H1 (cell line): ENCODE measurements around the gene RAB22A. TPM values are rescaled to one million over a fixed set of nuclear protein-coding genes. Genes with fewer than 3 reads are reported as not detected.

Experiments
- CTCF ChIA-PET: fragments of 300-600 bp; sonication (Branson Sonifier 250); formaldehyde crosslinking; loops from one replicate; lab custom pipeline; 2021; ENCODE audit not compliant: partially characterized antibody; lab: Charles Lee
- POLR2A ChIA-PET: fragments of 300-600 bp; sonication (Branson Sonifier 250); formaldehyde crosslinking; loops from one replicate; lab custom pipeline; 2021; ENCODE audit warnings: inconsistent platforms; ENCODE audit not compliant: partially characterized antibody; lab: Charles Lee
- DNase-seq, 2 experiments: peaks; one replicate each; pipeline versions ENCODE4 v3.0.0 to v3.0.0-alpha.2; 2010 to 2022; ENCODE audit warnings: low spot score in 2 of 2, low read depth in 1 of 2, mixed read lengths in 1 of 2
- FAIRE-seq: peaks from 2 replicates; lab custom pipeline; 2011; peaks lifted over from hg19 to GRCh38; lab: Jason Lieb, UNC
- H2AFZ ChIP-seq: 2 replicates; pipeline ENCODE4 v1.8.1; 2012; ENCODE audit warnings: low read length, inconsistent platforms
- H2AK5ac ChIP-seq: 2 replicates; pipeline ENCODE4 v1.6.1; 2013; ENCODE audit warnings: low read depth, low read length
- H2BK120ac ChIP-seq: replicated peaks from 2 replicates; pipeline ENCODE3; 2013; ENCODE audit warnings: low read depth, low read length, inconsistent platforms
- H2BK12ac ChIP-seq: 2 replicates; pipeline ENCODE4 v1.6.1; 2013; ENCODE audit warnings: low read depth, low read length
- H2BK15ac ChIP-seq: 2 replicates; pipeline ENCODE4 v1.6.1; 2013; ENCODE audit warnings: low read length
- H2BK20ac ChIP-seq: 2 replicates; pipeline ENCODE4 v1.6.1; 2013; ENCODE audit warnings: low read length
- H2BK5ac ChIP-seq: 2 replicates; pipeline ENCODE4 v1.6.1; 2013; ENCODE audit warnings: low read depth, low read length
- H3K14ac ChIP-seq: 2 replicates; pipeline ENCODE4 v1.6.1; 2013; ENCODE audit warnings: inconsistent platforms; ENCODE audit not compliant: insufficient read length
- H3K18ac ChIP-seq: 2 replicates; pipeline ENCODE4 v1.6.1; 2013; ENCODE audit warnings: low read length; ENCODE audit errors: extremely low read depth
- H3K23ac ChIP-seq: 2 replicates; pipeline ENCODE4 v1.6.1; 2013; ENCODE audit warnings: inconsistent platforms; ENCODE audit not compliant: insufficient read length
- H3K23me2 ChIP-seq: 2 replicates; pipeline ENCODE4 v1.6.1; 2013; ENCODE audit warnings: low read depth, low read length
- H3K27ac ChIP-seq: 2 replicates; pipeline ENCODE4 v1.6.1; 2011; ENCODE audit warnings: low read depth, low read length, inconsistent platforms
- H3K27me3 ChIP-seq, 4 experiments: replicated peaks in 1 of 4; 1 replicate in 1 of 4; 2 replicates in 3 of 4; pipeline versions ENCODE4 v1.6.1 to v1.8.1; 2011 to 2013; ENCODE audit warnings: low read length in 3 of 4, mild to moderate bottlenecking in 3 of 4, inconsistent platforms in 2 of 4, mixed read lengths in 2 of 4, moderate library complexity in 1 of 4; ENCODE audit not compliant: control insufficient read depth in 3 of 4, insufficient read depth in 3 of 4; ENCODE audit errors: extremely low read depth in 1 of 4
- H3K36me3 ChIP-seq, 4 experiments: 2 replicates each; pipeline versions ENCODE4 v1.6.1 to v1.8.1; 2011 to 2013; ENCODE audit warnings: mild to moderate bottlenecking in 4 of 4, low read length in 3 of 4, moderate library complexity in 2 of 4, control low read depth in 1 of 4, inconsistent platforms in 1 of 4; ENCODE audit not compliant: insufficient read depth in 4 of 4, control insufficient read depth in 2 of 4
- H3K4ac ChIP-seq: replicated peaks from 2 replicates; pipeline ENCODE3; 2013; ENCODE audit warnings: low read length, low read depth, mixed read lengths, inconsistent platforms; ENCODE audit not compliant: insufficient read length
- H3K4me1 ChIP-seq, 4 experiments: replicated peaks in 1 of 4; 1 replicate in 1 of 4; 2 replicates in 3 of 4; pipeline versions ENCODE4 v1.6.1 to v1.8.1; 2011 to 2013; ENCODE audit warnings: low read length in 3 of 4, inconsistent platforms in 2 of 4, mixed read lengths in 1 of 4; ENCODE audit not compliant: insufficient read depth in 4 of 4, control insufficient read depth in 3 of 4
- H3K4me2 ChIP-seq, 2 experiments: 2 replicates each; pipeline versions ENCODE4 v1.6.1 to v1.8.1; 2011 to 2013; ENCODE audit warnings: low read depth in 2 of 2, low read length in 2 of 2, control low read depth in 1 of 2, inconsistent platforms in 1 of 2, mild to moderate bottlenecking in 1 of 2; ENCODE audit not compliant: insufficient read depth in 1 of 2
- H3K4me3 ChIP-seq, 4 experiments: fragments of 200-600, 300-600 bp in 1 of 4; sonication (generic), shearing (Covaris generic), sonication (Bioruptor Twin) in 1 of 4; 2 replicates each; pipeline versions ENCODE4 v1.5.1 to v1.8.1; 2011 to 2016; ENCODE audit warnings: low read length in 4 of 4, low read depth in 3 of 4, control low read depth in 2 of 4, inconsistent platforms in 2 of 4, mild to moderate bottlenecking in 2 of 4, mixed read lengths in 1 of 4, moderate library complexity in 1 of 4; ENCODE audit not compliant: insufficient read depth in 2 of 4; ENCODE audit errors: extremely low read depth in 1 of 4
- H3K56ac ChIP-seq: replicated peaks from 2 replicates; pipeline ENCODE3; 2013; ENCODE audit warnings: low read depth, mild to moderate bottlenecking, mixed read lengths, low read length, inconsistent platforms; ENCODE audit not compliant: insufficient read length
- H3K79me1 ChIP-seq: 2 replicates; pipeline ENCODE4 v1.6.1; 2013; ENCODE audit warnings: low read depth, low read length, control low read depth
- H3K79me2 ChIP-seq, 2 experiments: 2 replicates each; pipeline versions ENCODE4 v1.6.1 to v1.8.1; 2012 to 2013; ENCODE audit warnings: low read length in 2 of 2, mild to moderate bottlenecking in 2 of 2, inconsistent platforms in 1 of 2; ENCODE audit not compliant: insufficient read depth in 2 of 2, control insufficient read depth in 1 of 2
- H3K9ac ChIP-seq, 4 experiments: replicated peaks in 1 of 4; 1 replicate in 1 of 4; 2 replicates in 3 of 4; pipeline versions ENCODE4 v1.6.1 to v1.8.1; 2011 to 2013; ENCODE audit warnings: low read depth in 3 of 4, low read length in 3 of 4, control low read depth in 2 of 4, mild to moderate bottlenecking in 2 of 4, moderate library complexity in 2 of 4, inconsistent platforms in 1 of 4; ENCODE audit errors: extremely low read depth in 1 of 4
- H3K9me3 ChIP-seq, 2 experiments: 2 replicates each; pipeline versions ENCODE4 v1.6.1 to v1.8.1; 2012 to 2013; ENCODE audit warnings: mild to moderate bottlenecking in 2 of 2, moderate library complexity in 2 of 2, control low read depth in 1 of 2, inconsistent platforms in 1 of 2, low read depth in 1 of 2, low read length in 1 of 2, mixed read lengths in 1 of 2; ENCODE audit not compliant: insufficient read depth in 2 of 2
- H4K20me1 ChIP-seq, 2 experiments: replicated peaks in 1 of 2; 2 replicates each; pipeline versions ENCODE3 to v1.8.1; 2011 to 2013; ENCODE audit warnings: inconsistent platforms in 2 of 2, low read length in 2 of 2, mild to moderate bottlenecking in 1 of 2; ENCODE audit not compliant: insufficient read depth in 2 of 2, control insufficient read depth in 1 of 2
- H4K5ac ChIP-seq: 2 replicates; pipeline ENCODE4 v1.6.1; 2013; ENCODE audit warnings: low read length, low read depth, mixed read lengths, inconsistent platforms; ENCODE audit not compliant: insufficient read length
- H4K8ac ChIP-seq: 2 replicates; pipeline ENCODE4 v1.8.0; 2013; ENCODE audit warnings: mild to moderate bottlenecking, moderate library complexity, low read length, inconsistent platforms; ENCODE audit not compliant: insufficient read depth; ENCODE audit errors: extremely low read depth
- H4K91ac ChIP-seq: replicated peaks from 2 replicates; pipeline ENCODE3; 2013; ENCODE audit warnings: low read length, mixed read lengths, inconsistent platforms; ENCODE audit not compliant: insufficient read length
- BRCA1 ChIP-seq: IDR thresholded peaks from 2 replicates; pipeline ENCODE4 v1.6.1; 2012; ENCODE audit warnings: low read depth, low read length, improper control_type of control experiment
- CEBPB ChIP-seq: IDR thresholded peaks from 2 replicates; pipeline ENCODE4 v1.6.1; 2012; ENCODE audit warnings: low read depth, low read length
- EGR1 ChIP-seq: IDR thresholded peaks from 2 replicates; pipeline ENCODE4 v1.6.1; 2011; ENCODE audit warnings: low read depth, low read length, borderline replicate concordance
- FOSL1 ChIP-seq: IDR thresholded peaks from 2 replicates; pipeline ENCODE4 v1.6.1; 2011; ENCODE audit warnings: mild to moderate bottlenecking, low read depth, low read length, moderate library complexity; ENCODE audit not compliant: insufficient read depth
- NRF1 ChIP-seq: IDR thresholded peaks from 2 replicates; pipeline ENCODE4 v1.6.1; 2011; ENCODE audit warnings: mild to moderate bottlenecking, low read depth, low read length, improper control_type of control experiment
- POLR2AphosphoS5 ChIP-seq: IDR thresholded peaks from 2 replicates; pipeline ENCODE4 v1.6.1; 2011; ENCODE audit warnings: low read depth, low read length
- WGBS, 2 experiments: shearing (Covaris generic) in 1 of 2; methylation state at CpG; one replicate each; pipeline versions ENCODE4 v1.1.6 to v1.1.7; 2013 to 2015; ENCODE audit warnings: low lambda C conversion rate in 2 of 2, mixed read lengths in 2 of 2, inconsistent platforms in 1 of 2, low coverage in 1 of 2, missing lambda C conversion rate in 1 of 2; ENCODE audit not compliant: insufficient replicate concordance in 2 of 2, insufficient coverage in 1 of 2, insufficient read length in 1 of 2; ENCODE audit errors: extremely low coverage in 1 of 2, missing lambda C conversion rate in 1 of 2; 5-methylcytosine and 5-hydroxymethylcytosine counted together
- polyA plus RNA-seq, 7 experiments: library from polyadenylated mRNA; depleted of rRNA in 3 of 7; stranded (reverse) in 5 of 7; unstranded in 2 of 7; fragments of >200 nt in 5 of 7; fragments of 200-250 nt in 2 of 7; gene quantifications; 1 replicate in 5 of 7; 2 replicates in 1 of 7; 4 replicates in 1 of 7; pipeline versions ENCODE4 v1.2.1 to v1.2.3, GENCODE V29; 2011 to 2013; ENCODE audit warnings: missing spikeins in 2 of 7, mixed read lengths in 2 of 7
- total RNA-seq: library from RNA; stranded (reverse); fragmentation: NEBNext Ultra II Directional; extraction: Animal tissue kit (Norgen Biotek cat#: 25700); gene quantifications from 2 replicates; pipeline ENCODE4 v1.2.1, GENCODE V29; 2021
- TF ChIP-seq, protein P1 (sequence below): IDR thresholded peaks from 2 replicates; pipeline ENCODE4 v1.6.1; 2011; ENCODE audit warnings: low read depth, mild to moderate bottlenecking, low read length; ENCODE audit not compliant: insufficient read depth

The RAB22A gene
- total and polyA plus RNA-seq, 2 of the 8 experiments (the other 6 are each of a cell fraction or from before 2014, with no cell fraction given): 3.1 to 6.6 TPM

DNA sequence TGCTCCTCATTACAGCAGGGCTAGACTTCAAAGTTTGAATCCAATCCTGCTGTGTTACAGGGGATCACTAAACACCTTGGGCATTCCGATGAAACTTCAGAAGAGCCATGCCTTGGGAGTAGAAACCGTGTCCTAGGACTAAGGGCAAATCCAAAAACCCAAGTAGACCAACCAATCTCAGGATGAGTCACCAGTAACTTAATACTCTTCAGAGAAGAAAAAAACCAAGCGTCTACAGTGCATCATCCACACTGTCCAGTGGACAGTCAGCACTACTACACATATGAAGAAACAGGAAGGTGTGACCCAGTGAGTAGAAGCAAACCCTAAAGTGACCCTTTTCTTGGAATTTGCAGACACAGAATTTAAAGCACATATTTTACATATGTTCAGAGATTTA is 40.1 kb downstream of the RAB22A start:
- no peaks in the 10 kb centered on the region for H3K23me2 ChIP-seq
- no peak overlapping the region for H3K56ac ChIP-seq
- no peak overlapping the region for H2BK12ac ChIP-seq
- H3K4me3 ChIP-seq: no peak overlapping the region
- H2BK5ac ChIP-seq: no peak overlapping the region
- H3K4me2 ChIP-seq: no peak overlapping the region
- H4K5ac ChIP-seq: no peak overlapping the region
- H3K79me1 ChIP-seq: no peaks in the 10 kb centered on the region
- FAIRE-seq (no peak), DNase-seq (no peak)
- POLR2A ChIA-PET: no interaction called here
- no peak overlapping the region for H3K4ac ChIP-seq
- no peak overlapping the region for H2AFZ ChIP-seq
- no peak overlapping the region for H4K8ac ChIP-seq
- peaks cover 5 to 17% (median 11%) of the 10 kb centered on the region in 4 experiments; a peak in 4 of 8 replicates for H3K36me3 ChIP-seq
- no peak overlapping the region for H2BK20ac ChIP-seq
- WGBS, 2 experiments: 93% methylated on average over 3 of the region's 3 CpGs; no CpG with 5 or more reads in 1 of the 2 experiments
- H3K14ac ChIP-seq: no peak overlapping the region
- CTCF ChIA-PET: interaction anchor here (0.9 to 1.2 kb wide), 4 partner anchors 99 to 114 kb away, joined by 3 to 4 read pairs (median 4); no protein-coding TSS in a partner anchor
- no peak overlapping the region for H2BK15ac ChIP-seq
- no peaks in the 10 kb centered on the region for H3K79me2 ChIP-seq
- no peak overlapping the region for H2BK120ac ChIP-seq
- TF ChIP-seq BRCA1 (no peak), NRF1 (no peak), CEBPB (no peak), FOSL1 (no peak), POLR2AphosphoS5 (no peak), EGR1 (no peak)
- TF ChIP-seq, protein P1, sequence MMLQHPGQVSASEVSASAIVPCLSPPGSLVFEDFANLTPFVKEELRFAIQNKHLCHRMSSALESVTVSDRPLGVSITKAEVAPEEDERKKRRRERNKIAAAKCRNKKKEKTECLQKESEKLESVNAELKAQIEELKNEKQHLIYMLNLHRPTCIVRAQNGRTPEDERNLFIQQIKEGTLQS: no peak
- no peak overlapping the region for H4K91ac ChIP-seq
- no peaks in the 10 kb centered on the region for H3K27me3 ChIP-seq
- H3K9me3 ChIP-seq: no peaks in the 10 kb centered on the region
- no peak overlapping the region for H3K9ac ChIP-seq
- H3K27ac ChIP-seq: no peak overlapping the region
- no peak overlapping the region for H3K18ac ChIP-seq
- no peaks in the 10 kb centered on the region for H3K4me1 ChIP-seq
- no peak overlapping the region for H3K23ac ChIP-seq
- H4K20me1 ChIP-seq: peaks cover 0 to 2% of the 10 kb centered on the region in 2 experiments
- no peak overlapping the region for H2AK5ac ChIP-seq
